HG02870 (cell line): Measurements from ENCODE around the gene OR7G2.
"Not testable (repeated sequence)": the region's sequence is repeated elsewhere in the genome, so short reads cannot be mapped to it uniquely, and the experiment has no call there.

Experiments
- ATAC-seq: cut with Tn5 transposase; IDR thresholded peaks from one replicate; pipeline ENCODE4 v1.9.1; 2021; ENCODE audit warnings: mild to moderate bottlenecking, moderate library complexity; ENCODE audit not compliant: unreplicated experiment

OR7G2 gene

GRCh38 chr19:9075064-9075949 lies 32.0 kb downstream of the OR7G2 start:
- no peak for ATAC-seq

- no peak for ATAC-seq
Observed at GRCh38 chr19:9073806-9074205, 33.5 kb downstream of the OR7G2 start.

DNA sequence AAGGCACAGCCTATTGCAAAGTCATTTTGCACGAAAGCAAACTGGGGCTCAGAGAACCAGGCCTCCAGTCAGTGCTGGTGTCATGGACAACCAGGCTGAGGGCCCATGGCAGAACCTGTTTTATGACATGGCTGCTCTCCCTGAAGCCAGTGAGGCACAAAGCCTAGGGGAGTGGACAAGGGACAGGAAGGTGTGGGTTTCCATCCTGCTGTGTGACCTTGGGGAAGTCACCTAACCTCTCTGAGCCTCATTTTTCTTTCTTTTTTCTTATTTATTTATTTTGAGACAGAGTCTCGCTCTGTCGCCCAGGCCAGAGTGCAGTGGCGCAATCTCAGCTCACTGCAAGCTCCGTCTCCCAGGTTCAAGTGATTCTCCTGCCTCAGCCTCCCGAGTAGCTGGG lies 35.6 kb downstream of the OR7G2 start:
- not testable (repeated sequence) for ATAC-seq

DNA sequence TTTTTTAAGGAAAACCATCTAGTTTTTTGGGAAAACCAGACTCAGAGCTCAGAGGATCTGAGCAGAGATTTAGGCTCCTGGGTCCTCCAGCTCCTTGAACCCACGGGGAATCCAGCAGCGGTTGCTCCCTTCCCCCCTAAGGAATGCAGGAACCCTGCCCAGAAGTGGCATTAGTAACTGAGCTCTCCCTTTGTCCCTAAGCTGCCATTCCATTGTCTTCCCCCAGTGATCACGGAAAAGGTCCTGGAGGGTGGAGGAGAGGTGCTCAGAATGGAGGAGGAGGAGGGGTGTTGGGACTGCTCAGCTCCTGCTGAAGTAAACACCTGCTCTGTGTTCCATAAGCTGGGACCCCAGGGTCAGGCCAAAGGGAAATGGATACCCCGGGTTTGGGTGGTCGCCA lies 37.2 kb downstream of the OR7G2 start:
- ATAC-seq, result no peak

DNA sequence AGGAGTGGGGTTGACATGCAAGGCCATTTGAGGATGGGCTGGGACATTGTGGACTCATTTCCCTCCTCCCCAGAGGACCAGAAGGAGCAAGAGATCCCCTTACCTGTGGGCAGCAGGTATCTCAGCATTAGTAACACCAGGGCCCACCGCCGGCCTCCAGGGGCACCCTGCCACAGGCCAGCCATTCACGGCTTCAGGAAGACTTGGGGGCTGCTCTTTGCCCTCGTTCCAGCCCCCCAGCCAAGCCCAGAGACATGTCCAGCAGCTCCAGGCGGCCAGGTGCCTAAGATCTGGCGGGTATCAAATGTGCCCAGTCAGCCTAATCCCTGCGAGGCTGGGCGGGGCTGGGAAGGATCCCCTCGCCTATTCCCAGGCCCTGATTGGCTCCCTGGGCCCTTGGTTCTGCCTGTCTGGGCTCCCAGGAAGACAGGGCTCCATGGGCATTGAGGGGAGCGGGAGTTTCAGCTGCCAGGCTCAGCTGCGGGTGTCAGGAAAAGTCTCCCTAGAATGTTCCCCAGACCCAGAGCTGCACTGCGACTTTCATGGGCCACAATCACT lies 41.7 kb downstream of the OR7G2 start:
- no peak for ATAC-seq

- no peak for ATAC-seq
Observed at GRCh38 chr19:9061879-9062278, 45.4 kb downstream of the OR7G2 start.

DNA sequence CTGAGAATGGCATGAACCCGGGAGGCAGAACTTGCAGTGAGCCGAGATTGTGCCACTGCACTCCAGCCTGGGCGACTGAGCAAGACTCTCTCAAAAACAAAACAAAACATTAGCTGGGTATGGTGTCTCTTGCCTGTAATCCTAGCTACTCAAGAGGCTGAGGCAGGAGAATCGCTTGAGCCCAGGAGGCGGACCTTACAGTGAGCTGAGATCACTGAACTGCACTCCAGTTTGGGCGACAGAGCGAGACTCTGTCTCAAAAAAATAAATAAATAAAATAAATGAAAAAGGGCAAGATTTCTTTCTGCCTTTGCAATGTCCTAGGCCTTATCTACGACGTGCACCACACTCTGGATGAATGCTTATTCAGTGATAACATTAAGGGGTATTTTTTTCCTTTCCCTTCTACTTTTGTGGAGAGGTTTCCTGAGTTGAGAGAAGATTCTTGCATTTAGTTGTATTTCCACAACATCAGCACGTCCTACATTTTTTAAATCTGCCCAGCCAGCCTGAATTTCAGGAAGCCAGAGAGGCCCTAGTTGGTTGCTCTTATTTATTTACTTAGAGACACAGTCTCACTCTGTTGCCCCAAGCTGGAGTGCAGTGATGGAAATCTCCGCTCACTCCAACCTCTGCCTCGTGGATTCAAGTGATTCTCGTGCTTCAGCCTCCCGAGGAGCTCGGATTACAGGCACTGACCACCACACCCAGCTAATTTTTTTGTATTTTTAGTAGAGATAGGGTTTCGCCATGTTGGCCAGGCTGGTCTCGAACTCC lies 46.5 kb downstream of the OR7G2 start:
- no peak for ATAC-seq

DNA sequence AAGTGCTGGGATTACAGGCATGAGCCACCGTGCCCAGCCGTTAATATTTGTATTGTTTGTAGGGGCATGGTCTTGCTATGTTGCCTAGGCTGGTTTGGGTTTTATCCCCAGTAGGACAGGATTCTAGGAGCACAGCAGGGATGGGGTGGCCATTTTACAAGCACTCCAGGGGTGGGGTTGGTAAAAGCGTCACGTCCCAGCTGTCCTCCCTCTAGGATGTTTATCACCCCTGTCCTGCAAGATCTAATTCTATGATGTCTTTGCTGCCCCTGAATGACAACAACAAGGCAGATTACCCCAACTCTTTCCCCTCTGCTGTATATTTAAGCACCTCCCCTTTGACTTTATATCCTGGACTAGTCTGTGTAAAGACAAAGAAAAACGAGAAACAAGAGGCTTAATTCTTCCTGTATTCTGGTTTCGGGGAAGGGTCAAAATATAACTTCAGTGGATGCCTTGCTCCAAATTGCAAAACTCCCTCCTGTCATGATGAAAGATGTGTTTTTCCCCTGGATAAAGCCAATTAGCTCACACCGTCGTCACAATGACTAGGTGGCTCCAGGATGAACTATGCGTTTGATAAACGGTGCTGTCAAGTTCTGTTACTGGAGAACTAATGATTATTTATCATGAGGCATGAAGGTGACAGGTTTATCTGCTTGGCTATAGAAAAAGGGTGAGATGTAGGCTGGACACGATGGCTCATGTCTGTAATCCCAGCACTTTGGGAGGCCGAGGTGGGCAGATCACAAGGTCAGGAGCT lies 48.2 kb downstream of the OR7G2 start:
- ATAC-seq, result no peak

GRCh38 chr19:9057505-9058258 lies 49.6 kb downstream of the OR7G2 start:
- ATAC-seq, result no peak

DNA sequence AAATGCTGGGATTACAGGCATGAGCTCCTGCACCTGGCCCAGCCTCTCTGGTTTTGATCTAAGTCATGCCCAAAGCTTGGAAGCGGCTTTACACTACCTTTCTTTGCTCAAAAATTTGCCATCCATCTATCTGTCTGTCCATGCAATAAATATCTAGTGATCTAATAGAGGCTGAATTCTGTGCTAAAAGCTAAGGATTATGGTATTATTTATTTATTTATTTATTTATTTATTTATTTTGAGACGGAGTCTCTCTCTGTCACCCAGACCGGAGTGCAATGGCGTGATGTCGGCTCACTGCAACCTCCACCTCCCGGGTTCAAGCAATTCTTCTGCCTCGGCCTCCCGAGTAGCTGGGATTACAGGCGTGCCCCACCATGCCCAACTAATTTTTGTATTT lies 51.1 kb downstream of the OR7G2 start:
- not testable (repeated sequence) for ATAC-seq

- ATAC-seq, result no peak
Observed at GRCh38 chr19:9054765-9055164, 52.5 kb downstream of the OR7G2 start.

DNA sequence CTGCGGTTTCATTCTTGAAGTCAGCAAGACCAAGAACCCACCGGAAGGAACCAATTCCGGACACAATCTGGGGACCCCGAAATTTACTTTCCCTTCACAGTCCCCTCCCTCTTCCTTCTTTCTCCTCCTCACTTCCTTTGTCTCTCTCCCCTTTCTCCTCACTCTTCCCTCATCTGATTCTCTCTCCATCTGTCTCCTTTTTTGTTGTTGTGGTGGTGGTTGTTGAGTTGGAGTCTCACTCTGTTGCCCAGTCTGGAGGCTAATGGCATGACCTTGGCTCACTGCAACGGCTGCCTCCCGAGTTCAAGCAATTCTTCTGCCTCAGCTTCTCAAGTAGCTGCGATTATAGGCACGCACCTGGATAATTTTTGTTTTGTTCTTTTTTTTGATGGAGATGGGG lies 53.1 kb downstream of the OR7G2 start:
- no peak for ATAC-seq

DNA sequence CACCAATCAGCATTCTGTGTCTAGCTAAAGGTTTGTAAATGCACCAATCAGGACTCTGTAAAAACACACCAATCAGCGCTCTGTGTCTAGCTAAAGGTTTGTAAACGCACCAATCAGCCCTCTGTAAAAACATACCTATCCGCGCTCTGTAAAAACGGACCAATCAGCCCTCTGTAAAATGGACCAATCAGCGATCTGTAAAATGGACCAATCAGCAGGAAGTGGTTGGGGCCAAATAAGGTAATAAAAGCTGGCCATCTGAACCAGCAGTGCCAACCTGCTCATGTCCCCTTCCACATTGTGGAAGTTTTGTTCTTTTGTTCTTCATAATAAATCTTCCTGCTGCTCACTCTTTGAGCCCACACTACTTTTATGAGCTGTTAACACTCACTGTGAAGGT lies 53.6 kb downstream of the OR7G2 start:
- not testable (repeated sequence) for ATAC-seq

GRCh38 chr19:9052894-9053293 lies 54.4 kb downstream of the OR7G2 start:
- ATAC-seq, result no peak
